Skeletal muscle satellite cell (primary cell): ENCODE results near the gene PLAC9.

Experiments
- H3K27me3 ChIP-seq: 2 replicates; pipeline ENCODE4 v1.7.0; 2013; ENCODE audit warnings: low read length; ENCODE audit not compliant: control insufficient read depth, insufficient read depth
- H3K36me3 ChIP-seq: 2 replicates; pipeline ENCODE4 v1.7.0; 2013; ENCODE audit warnings: mild to moderate bottlenecking, control low read depth, low read length; ENCODE audit not compliant: insufficient read depth
- H3K4me1 ChIP-seq: 2 replicates; pipeline ENCODE4 v1.7.0; 2013; ENCODE audit warnings: low read length; ENCODE audit not compliant: control insufficient read depth, insufficient read depth
- H3K4me2 ChIP-seq: 2 replicates; pipeline ENCODE4 v1.7.0; 2013; ENCODE audit warnings: mild to moderate bottlenecking, low read length
- H3K4me3 ChIP-seq: 2 replicates; pipeline ENCODE4 v1.7.0; 2013; ENCODE audit warnings: low read length
- H3K9ac ChIP-seq: 2 replicates; pipeline ENCODE4 v1.7.0; 2013; ENCODE audit warnings: mild to moderate bottlenecking, low read depth, low read length, moderate library complexity
- H3K9me3 ChIP-seq: replicated peaks from 2 replicates; pipeline ENCODE4 v1.7.0; 2013; ENCODE audit warnings: mild to moderate bottlenecking, control low read depth, low read length

Gene PLAC9

DNA sequence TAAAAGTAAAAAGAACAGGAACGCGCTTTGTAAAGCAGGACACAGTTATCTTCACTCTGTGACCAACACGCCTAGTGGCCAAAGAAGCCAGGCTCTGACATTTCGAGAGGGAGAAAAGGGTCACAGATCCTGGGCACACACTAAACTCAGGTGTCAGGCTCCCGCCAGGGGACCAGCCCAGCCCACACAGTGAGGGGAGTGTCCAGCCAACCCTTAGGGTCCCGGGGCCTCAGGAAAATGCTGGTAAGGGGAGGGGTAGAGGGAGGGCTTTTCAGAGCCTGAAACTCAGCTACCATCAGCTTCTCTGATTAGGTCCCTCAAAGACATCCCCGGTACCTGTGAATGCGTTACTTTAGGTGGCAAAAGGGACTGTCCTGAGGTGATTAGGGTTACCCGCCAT, 56.2 kb downstream of the PLAC9 start:
- H3K36me3 ChIP-seq, result no peaks in the 10 kb centered on the region
- H3K27me3 ChIP-seq, result no peaks in the 10 kb centered on the region
- H3K4me3 ChIP-seq, result no peak overlapping the region
- no peaks in the 10 kb centered on the region for H3K9me3 ChIP-seq
- H3K4me2 ChIP-seq, result no peak overlapping the region
- no peak overlapping the region for H3K9ac ChIP-seq
- peaks cover 3% of the 10 kb centered on the region for H3K4me1 ChIP-seq

DNA sequence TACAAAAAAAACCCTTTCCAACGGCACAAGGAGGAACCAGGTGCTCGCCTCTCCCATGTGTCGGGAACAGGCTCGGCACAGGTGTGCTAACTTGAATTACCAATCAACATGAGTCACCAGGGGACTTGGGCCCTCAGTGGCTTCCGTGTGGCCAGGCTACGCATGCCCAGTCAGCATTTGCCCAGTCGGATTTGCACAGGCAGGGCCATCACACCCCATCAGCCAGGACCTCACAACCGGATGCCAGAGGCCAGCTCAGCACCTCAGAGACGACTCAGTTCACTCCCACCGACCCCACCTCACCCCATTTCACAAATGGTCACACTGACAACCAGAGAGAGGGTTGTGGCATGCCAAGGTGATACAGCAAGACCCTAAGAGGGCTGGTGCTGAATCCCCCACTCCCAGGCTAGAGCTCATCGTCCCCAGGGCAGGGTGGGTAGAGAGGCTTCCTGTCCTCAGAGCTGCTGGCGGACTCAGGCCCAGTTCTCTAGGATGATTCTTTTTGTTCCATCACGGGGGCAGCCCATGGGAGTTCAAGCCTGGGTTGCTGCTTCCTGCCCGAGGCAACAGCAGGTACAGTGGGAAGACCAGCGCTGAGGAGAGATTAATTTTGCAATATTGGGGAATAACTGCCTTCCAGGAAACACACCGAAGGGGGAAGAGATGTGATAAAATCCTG, 59.2 kb downstream of the PLAC9 start:
- Histone ChIP-seq H3K4me1 (peaks cover 24% of the 10 kb centered on the region), H3K4me3 (no peak overlapping the region), H3K27me3 (no peaks in the 10 kb centered on the region), H3K4me2 (no peak overlapping the region), H3K9me3 (no peaks in the 10 kb centered on the region), H3K9ac (no peak overlapping the region), H3K36me3 (no peaks in the 10 kb centered on the region)

DNA sequence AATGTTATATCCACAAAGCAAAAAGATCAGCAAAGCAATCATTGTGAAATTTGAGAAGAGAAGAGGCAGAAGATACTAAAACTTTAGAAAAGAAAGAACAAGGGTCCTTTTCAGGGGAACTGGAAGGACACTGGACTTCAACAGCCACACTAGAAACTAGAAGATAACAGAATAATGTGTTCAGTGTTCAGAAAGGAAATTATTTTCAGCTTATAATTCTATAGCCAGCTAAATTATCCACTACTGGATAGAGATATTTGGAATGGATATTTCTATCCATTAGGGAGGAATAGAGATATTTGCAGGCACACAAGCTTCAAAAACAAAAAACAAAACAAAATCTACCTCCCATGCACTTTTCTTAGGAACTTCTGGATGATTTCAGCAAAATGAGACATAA, 60.0 kb downstream of the PLAC9 start:
- Histone ChIP-seq H3K4me3 (no peak overlapping the region), H3K9me3 (no peaks in the 10 kb centered on the region), H3K36me3 (no peaks in the 10 kb centered on the region), H3K4me2 (no peak overlapping the region), H3K9ac (no peak overlapping the region), H3K4me1 (peaks cover 28% of the 10 kb centered on the region), H3K27me3 (no peaks in the 10 kb centered on the region)

DNA sequence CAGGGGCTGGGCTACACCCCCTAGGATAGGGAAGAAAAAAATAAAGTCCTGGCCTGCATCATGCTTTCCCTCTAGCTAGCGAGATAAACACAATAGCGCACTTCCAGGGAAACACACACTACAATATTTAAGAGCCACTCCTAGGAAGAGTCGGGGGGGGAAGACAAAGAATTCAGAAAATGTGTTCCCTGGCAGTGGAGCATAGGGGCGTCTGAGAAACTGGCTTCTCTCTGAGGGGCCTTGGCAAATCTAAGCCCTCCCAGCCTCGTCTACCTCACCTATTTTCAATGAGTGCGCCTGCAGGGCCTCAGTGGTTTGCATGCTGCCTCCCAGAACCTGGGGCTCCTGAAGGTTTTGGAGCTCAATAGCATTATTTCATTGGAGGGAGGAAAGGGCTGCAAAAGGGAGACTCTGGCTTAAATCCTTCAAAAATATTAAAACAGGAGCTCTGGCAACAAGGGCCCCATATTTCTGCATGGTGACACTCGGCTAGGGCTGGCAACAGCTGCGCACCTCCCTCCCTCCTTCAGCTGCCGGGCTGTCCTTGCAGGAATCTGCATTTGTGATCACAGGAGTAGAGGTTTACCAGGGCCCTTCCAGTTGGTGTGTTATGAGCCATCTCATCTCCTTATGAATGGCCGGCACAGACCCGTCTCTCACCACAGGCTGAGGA, 62.0 kb downstream of the PLAC9 start:
- Histone ChIP-seq H3K9me3 (no peaks in the 10 kb centered on the region), H3K9ac (no peak overlapping the region), H3K27me3 (no peaks in the 10 kb centered on the region), H3K4me1 (peaks cover 28% of the 10 kb centered on the region), H3K4me3 (no peak overlapping the region), H3K36me3 (no peaks in the 10 kb centered on the region), H3K4me2 (no peak overlapping the region)
